HepG2 (cell line): ENCODE results near the gene CCL17. TPM values are rescaled to one million over a fixed set of nuclear protein-coding genes. Genes with fewer than 3 reads are reported as not detected.

ENCODE experiments used
- AKAP8 ChIP-seq: sonication (generic); formaldehyde crosslinking; IDR thresholded peaks from 2 replicates; pipeline ENCODE4 v1.5.1; 2020; ENCODE audit warnings: mild to moderate bottlenecking, missing genetic modification reagents
- FOXK2 ChIP-seq: fragments of 450-650 bp; IDR thresholded peaks from 2 replicates; pipeline ENCODE4 v1.6.1; 2016
- GATA4 ChIP-seq: sonication (generic); IDR thresholded peaks from 2 replicates; pipeline ENCODE4 v1.6.1; 2016; ENCODE audit warnings: antibody characterized with exemption, low read depth, borderline replicate concordance
- HNRNPK ChIP-seq: fragments of 200-400 bp; formaldehyde crosslinking; IDR thresholded peaks from 2 replicates; pipeline ENCODE4 v1.6.1; 2018; ENCODE audit warnings: low read length, low read depth, moderate library complexity, mild to moderate bottlenecking; ENCODE audit not compliant: poor library complexity, severe bottlenecking
- NFIB ChIP-seq: sonication (generic); formaldehyde crosslinking; IDR thresholded peaks from 2 replicates; pipeline ENCODE4 v1.9.0; 2021; ENCODE audit warnings: missing genetic modification reagents, mild to moderate bottlenecking, borderline replicate concordance
- NFKBIZ ChIP-seq: IDR thresholded peaks from 2 replicates; pipeline ENCODE4 v1.6.1; 2018; ENCODE audit warnings: missing genetic modification reagents, missing compliant biosample characterization
- REXO4 ChIP-seq: sonication (generic); formaldehyde crosslinking; IDR thresholded peaks from 2 replicates; pipeline ENCODE4 v1.8.0; 2022; ENCODE audit warnings: missing genetic modification reagents, mild to moderate bottlenecking, borderline replicate concordance
- RFX1 ChIP-seq: fragments of 450-650 bp; IDR thresholded peaks from 2 replicates; pipeline ENCODE4 v1.6.1; 2017
- SIX4 ChIP-seq: sonication (generic); formaldehyde crosslinking; IDR thresholded peaks from 2 replicates; pipeline ENCODE4 v1.4.0; 2020; ENCODE audit warnings: missing genetic modification reagents
- ZBTB38 ChIP-seq: sonication (generic); formaldehyde crosslinking; IDR thresholded peaks from 2 replicates; pipeline ENCODE4 v1.5.1; 2020; ENCODE audit warnings: mild to moderate bottlenecking, missing genetic modification reagents
- ZBTB42 ChIP-seq: sonication (generic); formaldehyde crosslinking; IDR thresholded peaks from 2 replicates; pipeline ENCODE4 v1.5.0; 2020; ENCODE audit warnings: mild to moderate bottlenecking, missing genetic modification reagents
- ZFP1 ChIP-seq: IDR thresholded peaks from 2 replicates; pipeline ENCODE4 v1.6.1; 2016
- ZNF224 ChIP-seq: sonication (generic); formaldehyde crosslinking; IDR thresholded peaks from 2 replicates; pipeline ENCODE4 v1.5.0; 2020; ENCODE audit warnings: mild to moderate bottlenecking, missing genetic modification reagents
- ZNF605 ChIP-seq: sonication (generic); formaldehyde crosslinking; IDR thresholded peaks from 2 replicates; pipeline ENCODE4 v1.8.0; 2022; ENCODE audit warnings: mild to moderate bottlenecking, missing genetic modification reagents
- polyA plus RNA-seq, 8 experiments: library from polyadenylated mRNA; depleted of rRNA in 3 of 8; stranded (reverse) in 7 of 8; unstranded in 1 of 8; fragments of >200 nt; fragmentation: Illumina TruSeq in 4 of 8; extraction: Trizol in 4 of 8; gene quantifications; 2 replicates each; pipeline versions ENCODE4 v1.2.1 to v1.2.3, GENCODE V29; 2011 to 2016; ENCODE audit warnings: low read depth in 4 of 8, missing spikeins in 1 of 8, mixed read lengths in 1 of 8; ENCODE audit not compliant: insufficient read depth in 1 of 8
- total RNA-seq, 5 experiments: library from RNA; depleted of rRNA; stranded (reverse); fragments of >200 nt; fragmentation: Illumina TruSeq; extraction: Trizol; gene quantifications; 2 replicates each; pipeline ENCODE4 v1.2.3, GENCODE V29; 2016; ENCODE audit warnings: low read depth in 1 of 5
- TF ChIP-seq, protein P1 (sequence below), 2 experiments: sonication (generic) in 1 of 2; formaldehyde crosslinking in 1 of 2; IDR thresholded peaks; 2 replicates each; pipeline versions ENCODE4 v1.6.1 to v1.9.0; 2014 to 2022; ENCODE audit warnings: antibody characterized with exemption in 1 of 2, borderline replicate concordance in 1 of 2, inconsistent platforms in 1 of 2, low read depth in 1 of 2, missing genetic modification reagents in 1 of 2
- TF ChIP-seq, protein P2 (sequence below): sonication (generic); formaldehyde crosslinking; IDR thresholded peaks from 2 replicates; pipeline ENCODE4 v1.9.0; 2021; ENCODE audit warnings: missing genetic modification reagents, borderline replicate concordance
- TF ChIP-seq, protein P3 (sequence below): sonication (generic); formaldehyde crosslinking; conservative IDR thresholded peaks from 2 replicates; pipeline ENCODE4 v1.8.1; 2023; ENCODE audit warnings: missing genetic modification reagents

CCL17 gene
- total and polyA plus RNA-seq, 2 of the 13 experiments (the other 11 are each of a cell fraction or from before 2014, with no cell fraction given): not detected

DNA sequence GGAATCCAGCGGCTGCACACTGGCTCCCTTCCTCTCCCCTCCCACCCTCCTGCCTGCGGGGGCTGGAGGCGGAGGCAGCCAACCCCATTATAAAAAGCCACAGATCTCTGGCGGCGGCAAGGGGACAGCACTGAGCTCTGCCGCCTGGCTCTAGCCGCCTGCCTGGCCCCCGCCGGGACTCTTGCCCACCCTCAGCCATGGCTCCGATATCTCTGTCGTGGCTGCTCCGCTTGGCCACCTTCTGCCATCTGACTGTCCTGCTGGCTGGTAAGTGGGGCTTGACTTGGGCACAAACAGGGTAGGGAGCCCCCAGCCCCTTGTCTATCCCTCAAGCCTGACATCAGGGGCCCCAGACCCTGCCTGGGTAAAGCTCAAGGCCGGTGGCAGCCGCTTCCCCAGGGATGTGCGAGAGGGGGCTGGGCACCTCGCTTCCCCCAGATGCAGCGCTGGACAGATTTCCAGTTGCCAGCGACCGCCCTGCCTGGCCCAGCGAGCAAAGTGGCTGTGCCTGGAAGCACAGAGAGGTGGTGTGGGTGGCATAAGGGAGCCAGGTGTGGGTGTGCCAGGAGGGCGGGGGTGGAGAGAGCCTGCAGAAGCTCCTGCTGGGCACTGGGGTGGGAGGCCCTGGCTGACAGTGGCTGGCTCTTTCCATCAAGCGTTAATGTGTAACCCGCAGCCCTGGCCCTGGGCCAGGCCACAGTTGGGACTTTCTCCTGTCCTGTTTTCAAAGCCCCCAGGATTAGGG, 32.0 kb upstream of the CCL17 start, which contains the start of gene CX3CL1 (continued):
- TF ChIP-seq NFIB (no peak), SIX4 (CRISPR knock-in tag) (peak; percentile 24), ZFP1 (CRISPR knock-in tag) (peak; percentile 90), REXO4 (CRISPR knock-in tag) (no peak), ZNF224 (CRISPR knock-in tag) (peak; percentile 96), NFKBIZ (CRISPR knock-in tag) (peak; percentile 91), ZNF605 (CRISPR knock-in tag) (peak; percentile 87; the same call in 1 of the 2 replicates), AKAP8 (CRISPR knock-in tag) (no peak; the same call in 1 of the 2 replicates), FOXK2 (0 out of 2 replicates have a peak, but pooled peaks have one; percentile 31), ZBTB42 (CRISPR knock-in tag) (peak; percentile 86), GATA4 (peak; percentile 87), HNRNPK (peak; percentile 59), ZBTB38 (CRISPR knock-in tag) (no peak), RFX1 (no peak)
- TF ChIP-seq, protein P1, sequence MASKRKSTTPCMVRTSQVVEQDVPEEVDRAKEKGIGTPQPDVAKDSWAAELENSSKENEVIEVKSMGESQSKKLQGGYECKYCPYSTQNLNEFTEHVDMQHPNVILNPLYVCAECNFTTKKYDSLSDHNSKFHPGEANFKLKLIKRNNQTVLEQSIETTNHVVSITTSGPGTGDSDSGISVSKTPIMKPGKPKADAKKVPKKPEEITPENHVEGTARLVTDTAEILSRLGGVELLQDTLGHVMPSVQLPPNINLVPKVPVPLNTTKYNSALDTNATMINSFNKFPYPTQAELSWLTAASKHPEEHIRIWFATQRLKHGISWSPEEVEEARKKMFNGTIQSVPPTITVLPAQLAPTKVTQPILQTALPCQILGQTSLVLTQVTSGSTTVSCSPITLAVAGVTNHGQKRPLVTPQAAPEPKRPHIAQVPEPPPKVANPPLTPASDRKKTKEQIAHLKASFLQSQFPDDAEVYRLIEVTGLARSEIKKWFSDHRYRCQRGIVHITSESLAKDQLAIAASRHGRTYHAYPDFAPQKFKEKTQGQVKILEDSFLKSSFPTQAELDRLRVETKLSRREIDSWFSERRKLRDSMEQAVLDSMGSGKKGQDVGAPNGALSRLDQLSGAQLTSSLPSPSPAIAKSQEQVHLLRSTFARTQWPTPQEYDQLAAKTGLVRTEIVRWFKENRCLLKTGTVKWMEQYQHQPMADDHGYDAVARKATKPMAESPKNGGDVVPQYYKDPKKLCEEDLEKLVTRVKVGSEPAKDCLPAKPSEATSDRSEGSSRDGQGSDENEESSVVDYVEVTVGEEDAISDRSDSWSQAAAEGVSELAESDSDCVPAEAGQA (IDR thresholded peaks at IDR 0.05; ENCODE audit: low read depth): no peak
- TF ChIP-seq, protein P1 (CRISPR knock-in tag; IDR thresholded peaks at IDR 0.05; ENCODE audit: borderline replicate concordance): 0 out of 2 replicates have a peak, but pooled peaks have one; percentile 89
- TF ChIP-seq, protein P2, sequence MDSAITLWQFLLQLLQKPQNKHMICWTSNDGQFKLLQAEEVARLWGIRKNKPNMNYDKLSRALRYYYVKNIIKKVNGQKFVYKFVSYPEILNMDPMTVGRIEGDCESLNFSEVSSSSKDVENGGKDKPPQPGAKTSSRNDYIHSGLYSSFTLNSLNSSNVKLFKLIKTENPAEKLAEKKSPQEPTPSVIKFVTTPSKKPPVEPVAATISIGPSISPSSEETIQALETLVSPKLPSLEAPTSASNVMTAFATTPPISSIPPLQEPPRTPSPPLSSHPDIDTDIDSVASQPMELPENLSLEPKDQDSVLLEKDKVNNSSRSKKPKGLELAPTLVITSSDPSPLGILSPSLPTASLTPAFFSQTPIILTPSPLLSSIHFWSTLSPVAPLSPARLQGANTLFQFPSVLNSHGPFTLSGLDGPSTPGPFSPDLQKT (CRISPR knock-in tag): no peak
- TF ChIP-seq, protein P3, sequence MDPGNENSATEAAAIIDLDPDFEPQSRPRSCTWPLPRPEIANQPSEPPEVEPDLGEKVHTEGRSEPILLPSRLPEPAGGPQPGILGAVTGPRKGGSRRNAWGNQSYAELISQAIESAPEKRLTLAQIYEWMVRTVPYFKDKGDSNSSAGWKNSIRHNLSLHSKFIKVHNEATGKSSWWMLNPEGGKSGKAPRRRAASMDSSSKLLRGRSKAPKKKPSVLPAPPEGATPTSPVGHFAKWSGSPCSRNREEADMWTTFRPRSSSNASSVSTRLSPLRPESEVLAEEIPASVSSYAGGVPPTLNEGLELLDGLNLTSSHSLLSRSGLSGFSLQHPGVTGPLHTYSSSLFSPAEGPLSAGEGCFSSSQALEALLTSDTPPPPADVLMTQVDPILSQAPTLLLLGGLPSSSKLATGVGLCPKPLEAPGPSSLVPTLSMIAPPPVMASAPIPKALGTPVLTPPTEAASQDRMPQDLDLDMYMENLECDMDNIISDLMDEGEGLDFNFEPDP (CRISPR knock-in tag): peak; percentile 96; the same call in 1 of the 2 replicates
